ENCODE data around the gene SCN1A.

- TF ChIP-seq POLR2AphosphoS5 (IDR thresholded peaks at IDR 0.05; ENCODE audit: low read depth, low read length) (no peak), TAF1 (IDR thresholded peaks at IDR 0.05; ENCODE audit: low read depth, low read length) (no peak)
Measured at GRCh38 chr2:166092889-166093288, 34.9 kb downstream of the SCN1A start.
